NCI-H2227 (cell line): ENCODE data around the gene TYR.
"Not testable (repeated sequence)": the region's sequence is repeated elsewhere in the genome, so short reads cannot be mapped to it uniquely, and the experiment has no call there.

Source experiments
- DNase-seq: peaks from one replicate; lab custom pipeline; 2025; ENCODE audit not compliant: unreplicated experiment; lab: John Stamatoyannopoulos, UW

The TYR gene

GRCh38 chr11:89177691-89178231, at the start of gene TYR:
TYR (plus strand) TSS chr11:89177875; CDS start chr11:89177954, 79 bp downstream.
- no peak for DNase-seq

DNA sequence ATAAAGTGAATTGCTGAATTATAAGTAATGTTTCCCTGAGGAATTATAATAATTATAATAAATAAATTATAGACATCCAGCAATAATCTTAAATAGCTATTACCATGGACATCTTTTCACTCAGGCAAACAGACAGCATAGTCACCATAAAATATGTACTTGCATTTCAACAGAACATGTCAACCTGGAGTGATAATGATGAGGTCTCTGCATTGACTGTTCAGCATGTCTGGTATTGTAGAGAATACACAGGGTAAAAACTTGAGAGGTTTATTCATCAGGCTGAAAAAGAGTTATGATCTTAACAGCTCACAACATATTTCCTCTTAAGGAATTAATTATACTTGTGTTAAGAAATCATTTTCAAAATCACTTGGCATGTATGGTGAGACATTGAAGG, 41.1 kb upstream of the TYR start:
- DNase-seq = no peak

DNA sequence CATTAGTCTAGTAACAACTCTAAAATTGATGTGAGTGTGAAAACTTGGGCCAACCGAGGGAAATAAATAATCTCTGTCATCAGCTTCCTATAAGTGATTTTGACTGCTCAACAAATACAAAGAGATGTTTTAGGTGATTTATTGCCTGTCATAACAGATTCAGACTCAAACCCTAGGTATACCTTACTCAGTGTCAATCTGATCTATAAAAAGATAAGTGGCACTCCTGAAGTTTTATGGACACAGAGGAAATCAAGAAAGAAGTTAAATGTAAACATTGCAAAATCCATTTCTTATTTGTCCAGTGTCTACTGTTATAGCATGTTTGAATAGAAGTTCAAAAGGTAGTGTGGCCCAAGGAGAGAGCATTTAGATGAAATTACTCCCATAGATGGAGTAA, 30.4 kb upstream of the TYR start:
- no peak for DNase-seq

GRCh38 chr11:89159974-89160373, 17.7 kb upstream of the TYR start:
- DNase-seq = no peak

DNA sequence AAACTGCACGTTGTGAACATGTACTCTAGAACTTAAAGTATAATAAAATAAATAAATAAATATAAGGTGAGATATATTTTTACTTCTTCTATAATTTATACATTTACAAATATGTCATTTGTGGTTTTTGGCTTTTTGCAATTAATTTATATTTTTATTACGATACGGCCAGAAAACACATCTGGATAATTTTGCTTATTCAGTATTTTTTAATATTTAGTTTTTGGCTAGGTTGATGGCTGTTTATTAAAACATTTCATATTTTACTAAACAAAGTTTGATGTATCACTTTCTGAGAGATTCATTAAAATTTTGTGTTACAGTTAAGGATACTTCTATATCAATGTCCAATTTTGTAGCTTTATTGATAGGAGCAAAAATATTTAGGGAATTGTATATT, 15.7 kb upstream of the TYR start:
- no peak for DNase-seq

DNA sequence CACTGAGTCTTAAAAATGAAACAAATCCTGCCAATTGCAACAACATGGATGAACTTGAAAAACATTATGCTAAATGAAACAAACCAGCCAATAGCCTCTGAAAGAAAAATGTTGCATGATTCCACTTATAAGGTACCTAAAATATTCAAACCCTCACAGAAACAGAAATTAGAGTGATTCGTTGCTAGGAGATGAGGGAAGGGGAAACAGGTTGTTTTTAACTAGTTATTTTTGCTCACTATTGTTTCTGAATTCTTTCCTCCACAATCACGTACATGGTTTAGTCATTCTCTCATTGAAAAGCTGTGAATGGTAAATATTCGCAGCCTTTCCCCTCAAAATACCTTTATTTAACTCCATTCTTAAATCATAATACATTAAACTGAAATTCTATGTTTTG, 14.0 kb upstream of the TYR start:
- no peak for DNase-seq

DNA sequence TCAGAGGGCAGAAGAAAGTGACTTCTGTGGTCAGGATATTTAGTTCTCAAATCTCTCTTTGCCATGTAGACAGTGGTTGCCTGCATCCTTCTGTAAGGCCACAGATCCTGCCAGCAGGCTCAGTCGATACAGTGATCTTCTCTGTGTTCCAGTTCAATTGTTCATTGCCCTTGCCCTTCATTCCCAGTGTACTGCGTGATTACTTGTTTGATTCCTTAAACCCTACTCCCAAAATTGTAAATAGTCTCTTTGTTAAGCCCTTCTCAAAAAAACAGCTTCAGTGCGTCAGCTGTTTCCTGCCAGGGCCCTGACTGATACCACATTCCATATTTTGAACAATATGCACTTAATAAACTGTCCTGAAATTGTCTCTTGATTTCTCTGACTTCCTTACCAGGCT, 9.3 kb upstream of the TYR start:
- DNase-seq = no peak

DNA sequence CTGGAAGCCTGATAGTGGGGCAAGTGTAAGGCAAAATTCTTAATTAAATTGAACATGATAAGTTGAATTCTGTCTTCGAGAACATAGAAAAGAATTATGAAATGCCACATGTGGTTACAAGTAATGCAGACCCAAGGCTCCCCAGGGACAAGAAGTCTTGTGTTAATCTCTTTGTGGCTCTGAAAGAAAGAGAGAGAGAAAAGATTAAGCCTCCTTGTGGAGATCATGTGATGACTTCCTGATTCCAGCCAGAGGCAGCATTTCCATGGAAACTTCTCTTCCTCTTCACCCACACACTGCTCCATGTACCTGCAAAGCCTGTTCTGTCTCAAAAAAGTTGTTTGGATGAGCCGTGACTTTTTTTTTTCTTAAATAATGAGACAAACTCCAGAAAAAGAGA, 1.9 kb upstream of the TYR start:
- no peak for DNase-seq

- DNase-seq = no peak
Observed at GRCh38 chr11:89176938-89177337, 737 bp upstream of the TYR start.

DNA sequence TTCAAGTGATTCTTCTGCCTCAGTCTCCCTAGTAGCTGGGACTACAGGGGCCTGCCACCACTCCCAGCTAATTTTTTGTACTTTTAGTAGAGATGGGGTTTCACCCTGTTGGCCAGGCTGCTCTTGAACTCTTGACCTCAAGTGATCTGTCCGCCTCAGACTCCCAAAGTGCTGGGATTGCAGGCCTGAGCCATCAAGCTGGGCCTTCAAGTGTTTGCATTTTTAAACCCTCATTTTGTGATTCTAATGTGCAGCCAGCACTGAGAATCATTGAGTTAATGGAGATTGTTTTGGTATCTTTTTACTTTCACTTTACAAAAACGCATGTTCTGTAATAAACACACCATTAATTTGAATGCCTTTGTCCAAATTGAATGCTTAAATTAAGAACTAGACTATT, 3.4 kb downstream of the TYR start:
- DNase-seq = no peak

DNA sequence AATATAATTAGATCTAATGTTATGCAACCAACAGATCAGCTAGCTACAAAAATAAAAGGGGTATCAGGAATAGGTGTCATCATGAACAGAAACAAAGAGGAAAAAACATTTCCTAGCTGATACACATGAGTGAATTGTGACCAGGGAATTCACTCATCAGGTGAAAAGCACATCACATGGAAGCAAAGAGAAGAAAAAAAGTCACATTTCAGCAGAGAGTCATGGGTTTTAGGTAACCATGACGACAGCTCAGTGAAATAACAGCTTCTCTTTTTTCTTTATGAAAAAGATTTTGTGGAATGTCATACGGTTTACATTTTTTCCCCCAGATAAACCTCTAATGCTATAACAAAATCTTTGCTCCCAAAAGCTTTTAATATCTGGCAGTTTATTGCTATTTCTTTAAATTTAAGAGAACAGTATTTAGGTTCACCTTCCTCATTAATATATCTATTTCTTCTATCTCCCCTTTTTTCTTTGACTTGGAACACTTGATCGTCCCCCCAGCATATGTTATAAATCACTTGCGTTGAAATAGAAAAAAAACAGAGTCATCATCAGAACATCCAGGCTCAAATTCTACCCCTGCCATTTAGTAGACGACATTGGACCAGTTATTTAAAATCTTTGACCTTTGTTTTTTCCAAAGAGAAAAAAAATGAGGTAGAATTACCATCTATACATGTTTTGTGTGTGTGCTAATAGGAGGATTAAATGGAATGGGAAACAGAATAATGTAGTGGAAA, 5.3 kb downstream of the TYR start:
- no peak for DNase-seq

- no peak for DNase-seq
Observed at GRCh38 chr11:89184021-89184420, 6.3 kb downstream of the TYR start.

GRCh38 chr11:89189776-89190175, 12.1 kb downstream of the TYR start:
- DNase-seq = no peak

GRCh38 chr11:89201138-89201537, 23.5 kb downstream of the TYR start:
- no peak for DNase-seq

DNA sequence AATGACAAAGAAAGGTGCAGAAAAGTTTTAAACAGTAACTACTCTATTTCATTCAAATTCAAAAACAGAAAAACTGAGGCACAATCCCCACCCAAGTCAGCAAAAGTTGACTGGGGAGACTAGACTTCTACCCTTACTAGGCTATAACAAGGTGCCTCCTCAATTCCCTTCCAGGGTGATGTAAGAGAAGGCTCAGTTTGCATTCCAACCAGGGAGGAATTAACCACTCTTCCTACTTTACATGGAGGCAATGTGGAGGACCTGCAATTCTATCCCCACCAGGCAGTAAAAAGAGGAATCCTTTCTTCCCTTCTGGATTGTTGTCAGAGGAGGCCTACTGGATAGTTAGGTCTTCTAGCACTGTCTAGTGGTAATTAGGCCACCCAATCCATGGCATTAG, 26.1 kb downstream of the TYR start:
- DNase-seq = no peak

DNA sequence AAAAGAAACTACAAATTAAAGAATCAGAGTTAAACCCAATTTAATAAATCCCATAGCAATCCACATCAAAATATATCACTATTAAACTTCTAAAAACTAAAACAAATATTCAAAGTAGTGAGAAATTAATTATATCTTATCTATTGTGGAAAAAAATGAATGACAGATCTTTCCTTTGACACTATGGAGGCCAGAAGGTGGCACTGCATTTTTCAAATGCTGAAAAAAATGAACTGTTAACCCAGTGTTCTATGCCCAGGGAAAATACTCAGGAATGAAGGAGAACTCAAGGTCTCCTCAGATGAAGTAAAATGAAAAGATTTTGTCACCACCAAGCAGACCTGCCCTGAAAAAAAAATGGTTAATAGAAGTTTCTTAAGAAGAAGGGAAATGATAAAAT, 27.7 kb downstream of the TYR start:
- DNase-seq = no peak

DNA sequence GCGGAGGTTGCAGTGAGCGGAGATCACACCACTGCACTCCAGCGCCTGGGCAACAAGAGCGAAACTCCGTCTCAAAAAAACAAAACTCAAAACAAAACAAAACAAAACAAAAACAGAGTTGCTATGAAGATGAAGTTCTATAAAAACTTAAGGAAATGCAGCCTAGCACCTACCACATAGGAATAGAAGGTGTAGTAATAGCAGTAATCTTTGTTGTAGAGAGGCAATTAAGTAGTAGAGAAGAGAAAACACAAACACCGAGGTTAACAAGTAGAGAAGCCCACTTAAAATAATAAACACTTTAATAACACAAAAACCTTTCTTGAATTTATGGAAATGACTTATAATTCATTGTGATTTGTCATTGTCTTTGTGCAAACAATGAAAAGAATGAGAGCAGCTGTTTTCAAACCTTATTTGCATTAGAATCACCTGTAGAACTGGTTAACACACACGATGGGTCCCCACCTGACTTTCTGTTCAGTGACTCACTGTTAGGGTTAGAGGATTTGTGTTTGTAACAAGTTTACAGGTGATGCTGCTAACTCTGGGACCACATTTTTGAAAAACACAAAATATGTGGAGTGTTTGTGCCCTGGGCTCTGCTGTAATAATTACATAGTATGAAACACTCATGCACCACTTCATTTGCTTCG, 43.1 kb downstream of the TYR start:
- no peak for DNase-seq

- no peak for DNase-seq
Observed at GRCh38 chr11:89235083-89235482, 57.4 kb downstream of the TYR start.

GRCh38 chr11:89235976-89236375, 58.3 kb downstream of the TYR start:
- no peak for DNase-seq

DNA sequence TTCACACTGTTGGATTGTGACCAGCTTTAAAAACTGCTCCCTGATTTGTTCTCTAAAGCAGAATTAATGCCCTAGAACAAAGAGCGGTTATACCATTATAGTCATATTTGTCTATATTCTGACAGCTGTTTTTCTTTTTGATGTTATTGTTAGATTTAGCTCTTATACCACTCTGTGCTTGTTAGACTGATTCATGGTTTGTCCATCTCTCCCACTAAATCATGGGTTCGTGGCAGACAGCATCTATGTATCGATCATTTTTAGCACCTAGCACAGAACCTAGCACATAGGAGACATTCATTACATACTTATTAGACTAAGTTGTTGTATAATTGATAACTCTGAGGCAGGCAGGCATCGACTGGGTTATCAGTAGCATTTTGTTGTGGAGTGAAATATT, 69.3 kb downstream of the TYR start:
- DNase-seq = not testable (repeated sequence)

DNA sequence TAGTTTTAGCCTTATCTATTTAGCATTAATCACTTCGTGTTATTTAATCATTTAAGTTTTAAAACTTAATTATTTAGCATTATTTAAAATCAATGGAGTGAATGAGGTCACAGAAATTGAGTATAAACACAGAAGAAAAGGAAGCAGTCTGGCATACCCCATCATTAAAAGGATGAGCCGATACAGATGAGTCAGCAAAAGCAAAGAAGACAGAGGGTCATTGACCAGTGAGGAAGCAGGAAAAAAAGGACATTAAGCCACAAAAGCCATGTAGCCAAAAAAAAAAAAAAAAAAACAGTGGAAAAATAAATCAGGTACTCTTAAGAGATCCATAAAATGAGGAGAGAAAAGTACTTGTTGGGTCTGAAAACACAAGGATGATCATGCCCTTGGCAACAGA, 71.5 kb downstream of the TYR start:
- DNase-seq = no peak

DNA sequence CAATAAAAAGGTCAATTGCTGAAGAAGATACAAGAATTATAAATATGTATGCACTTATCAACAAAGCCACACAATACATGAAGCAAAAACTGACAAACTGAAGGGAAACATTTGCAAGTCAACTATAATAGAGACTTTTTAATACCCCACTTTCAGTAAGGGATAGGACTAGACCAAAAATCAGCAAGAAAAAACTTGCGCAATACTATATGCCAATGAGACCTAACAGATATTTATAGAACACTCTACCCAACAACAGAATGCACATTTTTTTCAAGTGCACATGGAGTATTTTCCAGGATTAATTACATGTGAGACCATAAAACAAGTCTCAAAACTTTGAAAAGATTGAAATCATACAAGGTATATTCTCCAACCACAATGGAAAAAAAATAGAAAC, 83.8 kb downstream of the TYR start:
- not testable (repeated sequence) for DNase-seq
